Measurements from ENCODE around the gene PAFAH1B2.

- no peak for TF ChIP-seq CTCF (IDR thresholded peaks at IDR 0.05)
- TF ChIP-seq POLR2A (IDR thresholded peaks at IDR 0.05) = no peak
Measured at GRCh38 chr11:117187007-117187406, 42.9 kb downstream of the PAFAH1B2 start.

Data from testis (tissue), 2 donors.